ENCODE results near the gene THSD7B.

The THSD7B gene

GRCh38 chr2:137676346-137676745 is 911.0 kb downstream of the THSD7B start:
- H3K79me2 ChIP-seq (ENCODE audit: insufficient read depth, low read depth) = no peaks in the 10 kb centered on the region
- no peak overlapping the region for H2AFZ ChIP-seq (ENCODE audit: low read depth)
- H3K4me3 ChIP-seq (IDR thresholded peaks at IDR 0.05; ENCODE audit: insufficient read depth, low read depth, low read length) = no peak overlapping the region
- TF ChIP-seq CTCF (conservative IDR thresholded peaks at IDR 0.05; ENCODE audit: low read depth, low read length) = no peak
- no peak overlapping the region for H3K9ac ChIP-seq
- no peak overlapping the region for H3K27ac ChIP-seq
- no peaks in the 10 kb centered on the region for H3K4me1 ChIP-seq (ENCODE audit: low read depth, poor library complexity, severe bottlenecking)
- no peaks in the 10 kb centered on the region for H3K36me3 ChIP-seq (ENCODE audit: insufficient read depth)
- H3K4me2 ChIP-seq = no peak overlapping the region
- H3K27me3 ChIP-seq (ENCODE audit: insufficient read depth, low read depth) = no peaks in the 10 kb centered on the region
- H4K20me1 ChIP-seq (ENCODE audit: insufficient read depth) = no peaks in the 10 kb centered on the region

- no peaks in the 10 kb centered on the region for H3K27me3 ChIP-seq (ENCODE audit: insufficient read depth, low read depth)
- H3K79me2 ChIP-seq (ENCODE audit: insufficient read depth, low read depth) = no peaks in the 10 kb centered on the region
- no peak overlapping the region for H2AFZ ChIP-seq (ENCODE audit: low read depth)
- no peaks in the 10 kb centered on the region for H3K36me3 ChIP-seq (ENCODE audit: insufficient read depth)
- H3K4me2 ChIP-seq = no peak overlapping the region
- no peak for TF ChIP-seq CTCF (conservative IDR thresholded peaks at IDR 0.05; ENCODE audit: low read depth, low read length)
- H3K9ac ChIP-seq = no peak overlapping the region
- no peaks in the 10 kb centered on the region for H4K20me1 ChIP-seq (ENCODE audit: insufficient read depth)
- no peaks in the 10 kb centered on the region for H3K4me1 ChIP-seq (ENCODE audit: low read depth, poor library complexity, severe bottlenecking)
- H3K27ac ChIP-seq = no peak overlapping the region
- no peak overlapping the region for H3K4me3 ChIP-seq (IDR thresholded peaks at IDR 0.05; ENCODE audit: insufficient read depth, low read depth, low read length)
Observed at GRCh38 chr2:137677466-137677865, 912.1 kb downstream of the THSD7B start.

- H3K9ac ChIP-seq = no peak overlapping the region
- H3K27ac ChIP-seq = no peak overlapping the region
- H3K4me3 ChIP-seq (IDR thresholded peaks at IDR 0.05; ENCODE audit: insufficient read depth, low read depth, low read length) = no peak overlapping the region
- no peak for TF ChIP-seq CTCF (conservative IDR thresholded peaks at IDR 0.05; ENCODE audit: low read depth, low read length)
- H2AFZ ChIP-seq (ENCODE audit: low read depth) = no peak overlapping the region
- H3K36me3 ChIP-seq (ENCODE audit: insufficient read depth) = no peaks in the 10 kb centered on the region
- H3K79me2 ChIP-seq (ENCODE audit: insufficient read depth, low read depth) = no peaks in the 10 kb centered on the region
- H3K4me1 ChIP-seq (ENCODE audit: low read depth, poor library complexity, severe bottlenecking) = no peaks in the 10 kb centered on the region
- no peak overlapping the region for H3K4me2 ChIP-seq
- no peaks in the 10 kb centered on the region for H4K20me1 ChIP-seq (ENCODE audit: insufficient read depth)
- H3K27me3 ChIP-seq (ENCODE audit: insufficient read depth, low read depth) = no peaks in the 10 kb centered on the region
Observed at GRCh38 chr2:137689549-137689948, 924.2 kb downstream of the THSD7B start.

- no peaks in the 10 kb centered on the region for H3K27me3 ChIP-seq (ENCODE audit: insufficient read depth, low read depth)
- no peak overlapping the region for H3K9ac ChIP-seq
- no peak overlapping the region for H3K4me3 ChIP-seq (IDR thresholded peaks at IDR 0.05; ENCODE audit: insufficient read depth, low read depth, low read length)
- no peaks in the 10 kb centered on the region for H3K4me1 ChIP-seq (ENCODE audit: low read depth, poor library complexity, severe bottlenecking)
- H4K20me1 ChIP-seq (ENCODE audit: insufficient read depth) = no peaks in the 10 kb centered on the region
- H3K36me3 ChIP-seq (ENCODE audit: insufficient read depth) = no peaks in the 10 kb centered on the region
- no peaks in the 10 kb centered on the region for H3K79me2 ChIP-seq (ENCODE audit: insufficient read depth, low read depth)
- H3K4me2 ChIP-seq = no peak overlapping the region
- no peak overlapping the region for H3K27ac ChIP-seq
- no peak overlapping the region for H2AFZ ChIP-seq (ENCODE audit: low read depth)
- no peak for TF ChIP-seq CTCF (conservative IDR thresholded peaks at IDR 0.05; ENCODE audit: low read depth, low read length)
Observed at GRCh38 chr2:137693534-137693933, 928.2 kb downstream of the THSD7B start.

Data from KMS-11 (cell line).